HG02973 (cell line): ENCODE measurements around the gene PLA2G4E.

Source experiments
- ATAC-seq: cut with Tn5 transposase; IDR thresholded peaks from one replicate; pipeline ENCODE4 v1.9.1; 2021; ENCODE audit warnings: moderate library complexity; ENCODE audit not compliant: unreplicated experiment

Gene PLA2G4E

DNA sequence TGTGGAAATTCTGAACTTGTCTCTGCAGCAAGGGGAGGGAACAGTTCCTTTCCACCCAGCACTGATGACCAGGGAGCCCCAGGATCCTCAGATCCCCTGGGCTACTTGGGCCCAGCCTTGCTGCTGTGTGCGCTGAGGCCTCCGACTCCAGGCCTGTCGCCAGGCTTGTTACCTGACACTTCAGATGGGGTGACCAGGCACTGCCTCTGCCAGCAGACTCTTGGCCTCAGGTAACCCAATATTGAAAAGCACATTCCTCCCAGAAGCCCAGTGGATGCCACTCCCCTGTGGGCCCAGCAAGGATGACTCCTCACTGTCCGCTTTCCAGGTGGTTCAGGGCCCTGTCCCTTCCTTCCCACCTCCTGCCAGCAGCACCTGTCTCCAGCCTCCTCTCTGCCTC is 3.5 kb upstream of the PLA2G4E start:
- no peak for ATAC-seq

DNA sequence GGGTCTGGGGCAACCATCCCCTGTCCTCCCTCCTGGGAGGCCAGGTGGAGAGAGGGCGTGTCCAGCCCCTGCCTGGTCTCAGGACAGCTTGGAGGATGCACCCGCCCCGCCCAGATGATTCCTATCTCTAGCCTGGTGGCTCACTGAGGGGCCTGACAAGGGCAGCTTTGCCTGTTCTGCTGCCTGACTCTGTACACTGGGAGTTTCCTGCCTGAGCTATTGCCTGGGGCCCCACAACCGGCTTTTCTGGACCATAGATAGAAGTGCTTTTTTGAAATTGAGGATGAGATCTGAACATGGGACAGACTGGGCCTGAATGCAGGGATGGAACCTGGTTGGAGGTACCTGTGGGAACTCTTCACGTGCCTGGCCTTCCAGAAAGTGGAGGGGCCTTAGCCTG is 751 bp upstream of the PLA2G4E start:
- no peak for ATAC-seq

DNA sequence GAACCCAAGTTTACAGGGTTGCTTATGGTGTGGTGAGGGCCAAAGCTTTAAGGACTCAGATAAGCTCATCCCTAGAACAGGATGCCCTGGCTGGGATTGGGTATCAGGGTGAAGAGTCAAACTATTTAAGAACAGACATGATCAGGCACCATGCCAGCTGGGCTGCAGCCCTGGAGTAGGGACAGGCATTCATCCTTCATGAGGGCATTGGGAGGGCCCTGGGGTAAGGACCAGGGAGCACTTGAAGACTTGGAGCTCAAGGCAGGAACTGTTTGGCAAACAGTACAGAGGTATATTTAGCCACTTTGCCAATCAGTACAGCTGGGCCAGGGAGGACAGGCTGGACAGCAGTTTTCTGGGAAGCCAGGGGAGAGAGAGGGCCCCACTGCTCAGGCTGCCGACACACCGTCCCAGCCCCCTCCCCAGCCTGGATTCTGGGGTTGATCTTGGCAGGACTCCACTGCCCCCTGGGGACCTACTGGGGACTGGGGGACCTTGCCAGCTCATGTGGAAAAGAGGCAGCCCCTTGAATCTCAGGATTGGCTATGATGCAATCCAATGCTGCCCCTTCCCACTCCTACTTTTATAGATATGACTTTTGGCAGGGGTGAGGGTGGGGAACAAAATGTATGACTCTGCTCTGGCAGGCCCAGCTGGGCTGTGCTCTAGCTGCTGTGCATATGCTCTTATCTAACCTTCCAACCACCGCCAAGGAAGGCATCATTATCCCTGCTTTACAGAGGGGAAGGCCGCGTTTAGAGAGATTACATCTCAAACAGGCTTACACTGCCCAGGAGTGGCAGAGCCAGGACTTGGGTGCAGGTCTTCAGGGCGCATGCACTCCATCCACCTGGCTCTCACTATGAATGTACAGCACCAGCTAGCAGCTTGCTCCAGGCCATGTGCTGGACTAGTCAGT is 2.3 kb downstream of the PLA2G4E start:
- ATAC-seq: no peak

DNA sequence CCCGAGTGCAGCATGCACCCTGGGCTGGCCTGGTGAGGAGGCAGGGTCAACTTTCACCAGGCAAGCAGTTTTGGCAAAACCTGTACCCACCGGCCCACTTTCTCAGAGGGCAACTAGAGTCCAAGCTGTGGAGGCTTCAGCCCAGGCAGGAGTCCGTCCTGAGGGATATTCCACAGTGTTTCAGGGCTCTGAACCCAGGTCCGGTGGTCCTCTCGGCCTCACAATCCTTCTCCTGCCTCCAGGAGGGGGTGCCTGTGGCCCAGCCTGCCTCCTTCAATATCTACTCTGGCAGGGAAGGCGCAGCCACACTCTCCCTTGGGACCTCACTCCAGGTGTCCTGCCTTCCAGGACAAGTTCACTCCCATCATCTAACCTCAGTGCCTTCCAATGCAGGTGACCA is 3.9 kb downstream of the PLA2G4E start:
- ATAC-seq: no peak

DNA sequence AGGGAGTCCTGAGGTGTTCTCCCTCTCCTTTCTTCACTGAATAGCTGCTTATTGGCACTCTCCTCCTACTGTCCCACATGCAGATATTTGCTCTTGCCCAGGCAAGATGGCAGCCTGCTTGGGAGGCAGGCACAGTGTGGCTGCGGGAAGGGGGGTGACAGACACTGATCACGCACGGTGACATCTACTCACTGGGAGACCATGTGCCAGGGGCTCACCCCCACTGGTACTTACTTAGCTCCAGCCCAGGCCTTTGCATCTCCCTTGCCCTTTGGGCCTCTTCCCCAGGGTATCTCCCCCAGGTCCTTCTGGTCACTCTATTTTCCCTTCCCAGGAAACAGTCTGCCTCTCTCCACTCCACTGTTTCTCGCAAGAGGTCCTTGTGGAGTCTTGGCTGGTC is 6.4 kb downstream of the PLA2G4E start:
- ATAC-seq: no peak

DNA sequence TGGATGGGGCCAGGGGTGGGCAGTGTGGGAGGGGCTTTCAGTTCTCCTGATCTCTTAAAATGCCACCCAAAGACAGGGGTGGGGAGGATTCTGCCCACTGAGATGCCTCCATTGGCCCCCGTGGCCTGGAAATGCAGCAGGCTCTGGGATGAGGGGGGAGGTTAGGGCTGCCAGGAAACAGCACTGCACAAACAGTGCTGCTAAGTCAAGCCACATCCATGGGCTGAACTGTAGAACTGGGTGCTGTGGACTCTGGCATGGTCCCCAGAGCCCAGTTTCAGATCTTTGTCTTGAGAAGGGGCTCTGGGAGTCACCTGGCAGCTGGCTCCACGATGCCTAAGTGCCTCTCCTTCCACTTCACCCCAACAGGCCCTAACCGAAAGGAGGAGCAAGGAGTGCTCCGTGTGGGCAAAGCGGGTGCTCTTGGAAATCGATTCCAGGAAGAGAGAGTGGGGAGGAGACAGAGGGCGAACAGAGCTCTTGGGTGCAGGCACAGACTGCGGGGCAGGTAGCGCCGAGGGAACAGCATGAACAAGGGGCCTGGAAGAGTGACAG is 7.8 kb downstream of the PLA2G4E start:
- ATAC-seq: no peak

DNA sequence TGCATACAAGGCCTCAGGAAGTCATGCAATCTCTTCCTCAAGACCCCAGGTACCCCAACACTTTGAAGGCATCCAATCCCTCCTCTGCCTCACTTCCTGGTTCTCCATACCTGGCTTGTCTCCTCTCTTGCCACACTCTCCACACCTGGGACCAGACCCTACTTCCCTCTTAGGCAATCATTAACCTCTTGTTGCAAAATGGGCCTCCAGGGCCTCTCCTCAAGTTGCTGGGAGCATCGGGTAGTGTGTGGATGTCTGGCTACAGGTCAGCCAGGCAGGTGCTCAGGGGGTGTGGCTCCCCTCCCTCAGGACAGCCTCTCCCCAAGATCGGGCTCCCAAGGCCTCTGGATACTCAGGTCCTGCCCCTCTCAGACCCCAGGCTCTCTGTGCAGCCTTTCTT is 8.6 kb downstream of the PLA2G4E start:
- ATAC-seq: no peak

DNA sequence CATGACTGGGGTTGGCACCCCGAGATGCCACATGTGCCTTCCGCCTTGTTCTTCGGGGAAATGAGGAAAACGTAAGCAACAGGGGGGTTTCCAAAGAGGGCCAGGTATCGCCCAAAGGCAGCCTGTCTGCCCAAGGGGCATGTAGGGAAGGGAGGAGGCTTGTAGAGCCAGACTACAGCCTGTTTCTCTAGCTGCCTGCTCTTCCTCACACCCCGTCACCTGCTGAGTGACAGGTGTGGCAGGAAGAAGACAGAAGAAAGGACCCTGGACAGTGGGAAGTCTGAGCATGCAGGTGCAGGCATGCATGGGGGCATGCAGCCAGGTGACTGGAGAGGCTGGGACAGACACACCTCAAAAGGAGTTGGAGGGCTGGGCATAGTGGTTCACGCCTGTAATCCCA is 9.8 kb downstream of the PLA2G4E start:
- no peak for ATAC-seq

DNA sequence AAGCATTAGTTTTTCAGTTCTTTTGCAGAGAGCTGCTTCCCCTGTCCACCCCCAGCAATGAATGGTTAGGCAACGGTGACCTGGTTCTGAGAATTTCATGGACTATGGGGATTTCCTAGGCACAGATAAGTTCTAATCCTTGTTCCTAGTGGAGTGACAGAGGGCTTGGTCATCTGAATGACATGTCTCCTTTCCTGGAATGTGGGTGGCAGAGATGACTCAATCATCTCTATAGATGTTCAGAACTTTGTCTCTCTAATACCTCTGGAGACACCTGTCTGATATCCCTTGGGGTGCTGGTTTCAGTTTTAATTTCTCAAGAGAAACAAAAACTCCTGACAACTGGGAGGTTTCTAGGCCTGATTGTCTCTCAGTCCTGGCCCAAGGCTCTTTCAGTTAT is 10.4 kb downstream of the PLA2G4E start:
- peak; percentile 70 for ATAC-seq

DNA sequence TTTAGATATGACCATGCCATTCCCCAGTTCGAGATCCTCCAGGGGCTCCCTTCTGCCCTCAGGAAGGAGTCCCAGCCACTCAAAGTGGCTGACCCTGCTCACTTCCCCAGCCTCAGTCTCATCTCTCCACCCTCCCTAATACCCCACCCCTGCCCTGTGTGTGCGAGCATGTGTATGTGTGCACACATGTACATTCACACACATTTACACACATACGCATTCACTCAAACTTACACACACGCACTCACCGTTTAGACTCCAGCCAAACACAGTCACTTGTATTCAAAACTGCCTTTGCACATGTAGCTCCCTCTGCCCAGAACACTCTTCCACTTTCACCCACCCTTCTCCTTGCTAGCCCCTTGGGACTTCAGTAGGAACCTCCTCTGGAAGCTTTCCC is 11.4 kb downstream of the PLA2G4E start:
- no peak for ATAC-seq

DNA sequence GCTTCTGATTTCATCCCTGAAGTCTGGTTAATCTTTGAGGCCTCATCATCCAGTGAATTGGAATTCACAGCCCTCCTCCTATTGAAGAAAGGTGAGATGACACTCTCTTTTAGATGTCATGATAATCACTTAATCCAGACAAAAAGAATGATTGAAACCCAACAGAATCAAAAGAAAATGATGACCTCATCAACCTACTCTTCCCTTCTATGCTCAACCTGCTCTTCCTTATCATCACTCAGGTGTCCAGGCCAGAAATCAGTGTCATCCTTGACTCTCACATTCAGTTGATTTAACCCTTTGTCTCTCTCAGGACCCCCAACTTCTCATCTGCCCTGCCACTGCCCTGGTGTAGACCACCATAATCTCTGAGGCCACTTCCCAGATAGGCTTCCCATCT is 11.8 kb downstream of the PLA2G4E start:
- no peak for ATAC-seq

DNA sequence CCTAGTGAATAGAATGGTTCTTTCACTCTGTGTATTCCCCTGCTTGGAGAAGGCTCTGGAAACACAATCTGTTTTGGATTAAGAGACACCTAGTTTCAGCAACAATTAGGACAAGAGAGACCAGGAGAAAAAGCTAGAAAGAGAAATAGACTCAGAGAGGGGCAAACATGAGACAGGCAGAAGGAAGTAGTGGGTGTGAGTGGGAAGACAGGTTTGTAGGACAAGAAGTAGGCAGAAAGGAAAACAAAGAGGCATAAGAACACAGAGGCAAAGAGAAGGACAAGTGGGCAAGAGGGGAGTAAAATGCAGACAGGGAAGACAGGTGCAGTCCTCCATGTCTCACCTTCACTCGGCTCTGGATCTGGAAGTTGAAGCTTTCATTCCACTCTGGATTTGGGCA is 13.5 kb downstream of the PLA2G4E start:
- ATAC-seq: no peak

DNA sequence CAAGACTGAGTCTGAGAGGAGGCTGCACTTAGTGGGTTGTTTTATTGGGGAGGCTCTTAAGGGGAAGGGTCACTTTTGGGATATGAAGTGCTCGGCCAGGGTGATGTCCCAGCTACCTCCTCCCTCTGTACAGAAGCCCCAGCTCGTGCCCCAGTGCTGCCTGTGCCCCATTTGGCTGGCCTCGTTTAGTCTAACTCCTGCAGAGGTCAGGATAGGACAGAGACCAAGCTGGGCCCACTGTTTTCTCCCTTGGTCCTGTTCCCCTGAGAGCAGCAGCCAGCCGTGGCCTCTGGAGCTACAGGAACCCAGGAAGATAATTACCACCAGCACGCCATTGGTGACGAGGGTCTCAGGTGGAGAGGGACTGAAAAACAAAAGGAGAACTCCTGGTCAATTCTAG is 18.5 kb downstream of the PLA2G4E start:
- no peak for ATAC-seq

DNA sequence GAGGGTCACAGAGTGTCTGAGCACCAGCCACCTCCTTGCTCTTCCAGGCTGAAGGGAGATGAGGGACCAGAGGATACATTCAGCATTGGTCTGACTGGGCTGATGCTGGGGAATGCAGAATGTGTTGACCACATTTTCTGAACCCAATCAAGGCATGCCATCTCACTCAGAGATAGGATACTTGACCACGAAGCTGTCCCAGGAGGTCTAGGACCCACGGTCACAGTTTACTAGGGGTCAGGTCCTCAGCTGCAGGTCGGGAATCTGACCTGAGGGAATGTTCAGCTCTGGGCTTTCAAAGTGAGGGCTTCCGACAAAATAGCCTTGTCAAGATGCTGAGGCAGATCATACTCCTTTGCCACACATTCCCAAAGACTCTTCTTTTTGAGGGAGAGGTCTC is 19.6 kb downstream of the PLA2G4E start:
- no peak for ATAC-seq

DNA sequence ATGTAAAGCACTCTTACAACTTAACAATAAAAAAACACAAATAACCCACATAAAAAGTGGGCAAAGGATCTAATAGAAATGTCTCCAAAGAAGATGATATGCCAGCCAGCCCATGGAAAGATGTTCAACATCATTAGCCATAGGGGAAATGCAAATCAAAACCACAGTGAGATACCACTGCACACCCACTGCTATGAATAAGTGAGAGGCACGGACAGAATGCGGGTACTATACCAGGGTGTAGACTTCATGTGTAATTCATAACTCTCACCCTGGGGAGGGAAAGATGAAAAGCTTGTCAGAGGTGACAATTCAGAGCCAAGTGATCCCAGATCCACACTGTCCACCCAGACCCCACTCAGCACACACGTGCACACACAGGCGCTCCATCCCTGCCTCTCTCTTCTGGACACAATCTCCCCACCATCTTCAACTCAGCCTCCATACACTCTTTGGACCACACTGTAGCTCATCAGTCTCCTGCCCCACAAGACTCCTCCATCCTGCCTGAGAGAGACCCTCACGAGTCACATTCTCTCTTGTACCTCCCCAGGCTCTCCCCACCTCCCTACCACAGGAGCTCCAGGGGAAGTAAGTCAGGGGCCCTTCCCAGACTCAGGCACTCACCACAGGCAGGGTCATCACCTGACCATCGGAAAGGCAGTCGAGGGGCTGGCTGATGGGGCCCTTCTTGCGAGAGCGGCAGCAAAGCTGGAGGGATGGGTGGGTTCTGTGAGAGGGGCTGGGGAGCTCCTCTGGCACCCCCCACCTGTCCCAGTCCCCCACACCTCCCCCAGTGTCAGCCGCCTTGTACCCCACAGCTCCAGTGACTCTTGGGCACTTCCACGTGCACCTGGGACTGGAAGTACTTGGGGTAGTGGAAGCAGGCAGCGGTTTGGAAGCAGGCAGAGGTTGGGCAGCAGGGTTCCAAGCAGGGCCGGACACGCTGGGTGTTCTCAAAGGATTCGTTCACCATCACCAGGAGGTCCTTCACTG is 21.3 kb downstream of the PLA2G4E start:
- no peak for ATAC-seq

DNA sequence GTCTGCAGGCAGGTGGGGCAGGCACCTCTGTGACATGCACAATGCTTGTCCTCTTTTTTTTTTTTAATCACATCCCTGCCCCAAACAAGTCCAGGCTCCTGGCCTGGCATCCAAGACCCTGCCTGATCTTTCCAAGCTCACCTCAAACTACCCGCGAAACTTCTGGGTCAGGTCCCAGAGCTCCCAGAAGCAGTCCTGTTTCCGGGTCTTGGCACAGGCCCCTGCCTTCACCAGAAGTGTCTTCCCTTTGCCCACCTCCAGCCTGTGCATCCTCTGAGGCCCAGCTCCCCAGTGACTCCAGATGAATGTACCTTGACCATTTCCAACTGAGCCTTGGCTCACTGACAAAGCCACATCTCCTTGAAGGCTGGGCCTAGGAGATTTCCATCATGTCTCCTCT is 23.0 kb downstream of the PLA2G4E start:
- no peak for ATAC-seq

DNA sequence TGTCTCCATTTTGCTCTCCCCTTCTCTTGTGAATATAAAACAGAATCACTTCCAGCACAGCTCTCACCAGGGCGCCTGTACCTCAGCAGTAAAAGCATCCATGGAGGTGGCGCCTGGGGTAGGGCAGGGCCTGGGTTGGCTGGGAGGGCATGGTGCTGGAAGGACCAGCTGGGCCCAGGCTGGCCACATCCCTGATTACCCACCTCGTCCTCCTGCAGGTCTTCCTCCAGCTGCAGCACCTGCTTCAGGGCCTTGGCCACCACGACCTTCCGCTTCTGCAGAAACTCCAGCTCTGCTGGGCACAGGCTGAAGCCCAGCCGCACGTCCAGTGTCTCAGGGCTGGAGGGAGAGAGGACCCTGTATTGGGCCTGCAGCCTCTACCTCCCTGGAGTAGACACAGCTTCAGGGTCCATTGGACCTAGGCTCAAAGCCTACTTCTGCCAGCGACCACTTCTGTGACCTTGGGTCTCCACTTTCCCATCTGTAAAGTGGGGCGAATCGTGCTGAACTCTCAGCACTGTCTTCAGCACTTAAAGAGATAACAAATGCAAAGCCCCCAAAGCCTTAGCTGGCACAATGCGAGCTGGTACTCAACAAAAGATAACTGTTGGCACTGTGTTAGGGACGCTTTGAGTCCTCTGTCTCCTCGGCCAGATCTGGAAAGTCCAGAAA is 23.8 kb downstream of the PLA2G4E start:
- no peak for ATAC-seq

DNA sequence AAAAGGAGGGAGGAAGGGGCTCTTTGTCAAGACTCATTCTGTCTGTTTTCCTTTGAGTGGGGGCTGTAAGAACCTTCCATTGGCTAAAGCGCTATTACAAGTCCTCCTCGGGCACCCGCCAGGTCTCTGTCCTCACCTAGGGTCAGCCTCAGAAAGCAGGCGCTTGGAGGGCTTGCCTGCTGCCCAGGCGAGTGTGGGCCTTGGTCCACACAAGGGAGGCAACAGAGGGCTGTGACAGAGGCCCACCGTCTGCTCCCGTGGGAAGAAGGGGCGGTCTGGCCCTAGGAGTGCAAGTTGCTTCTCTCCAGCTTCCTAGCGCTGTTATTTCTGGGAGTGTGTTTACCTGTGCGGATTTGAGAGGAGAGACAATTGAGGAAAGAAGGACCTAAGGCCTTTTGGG is 24.5 kb downstream of the PLA2G4E start:
- no peak for ATAC-seq

DNA sequence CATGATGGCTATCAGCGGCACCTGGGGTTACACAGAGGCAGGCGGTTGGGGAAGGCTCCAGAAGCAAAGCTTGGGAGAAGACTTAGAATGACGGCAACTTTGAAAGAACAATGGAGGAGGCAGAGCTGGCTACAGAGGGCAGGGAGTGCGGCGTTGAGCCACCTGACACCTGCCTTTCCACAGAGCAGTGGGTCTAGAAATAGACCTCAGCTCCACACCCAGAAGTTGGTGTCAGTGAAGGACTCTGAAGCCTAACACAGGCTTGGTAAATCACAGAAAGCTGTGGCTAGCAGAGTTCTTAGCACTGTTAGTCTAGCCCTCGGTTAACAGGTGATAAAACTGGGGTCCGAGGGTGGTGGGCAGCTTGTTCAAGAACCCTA is 25.4 kb downstream of the PLA2G4E start:
- no peak for ATAC-seq

DNA sequence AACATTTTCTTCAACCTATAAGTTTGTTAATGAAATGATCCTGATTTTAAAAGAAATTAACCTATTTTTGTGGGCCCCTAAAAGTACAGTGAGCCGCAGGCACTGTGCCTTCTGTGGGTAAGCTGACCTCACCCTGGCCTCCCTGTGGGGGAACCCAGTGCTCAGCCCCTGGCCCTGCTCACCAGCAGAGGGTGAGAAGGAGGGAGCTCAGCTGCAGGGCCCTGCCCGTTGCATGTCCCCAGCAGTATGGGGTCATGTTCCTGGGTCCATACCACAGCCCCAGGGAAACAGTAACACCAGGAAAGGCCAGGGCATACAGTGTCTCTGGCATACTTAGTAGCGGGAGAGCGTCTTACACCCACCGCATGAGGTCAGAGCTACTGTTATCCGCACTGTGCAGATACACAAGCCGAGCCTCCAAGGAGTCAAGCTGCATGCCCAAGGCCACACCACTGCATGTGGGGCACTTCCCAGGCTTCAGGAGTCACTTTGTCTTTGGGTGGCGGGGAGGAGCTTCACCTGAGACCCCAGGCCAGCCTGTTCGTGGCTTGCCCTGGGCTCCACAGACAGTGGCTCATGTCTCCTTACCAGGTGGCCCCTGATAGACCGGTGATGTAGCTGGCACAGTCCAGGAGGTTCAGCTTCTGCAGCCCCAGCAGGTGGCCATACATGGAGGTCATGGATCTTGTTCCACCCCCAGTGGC is 25.9 kb downstream of the PLA2G4E start:
- no peak for ATAC-seq
